GM10266 (cell line): Measurements from ENCODE around the gene NRROS.
"Not testable (repeated sequence)": the region's sequence is repeated elsewhere in the genome, so short reads cannot be mapped to it uniquely, and the experiment has no call there.

Source experiments
- DNase-seq: peaks from one replicate; pipeline ENCODE4 v3.0.0; 2012; ENCODE audit errors: extremely low spot score
- CTCF ChIP-seq: IDR thresholded peaks from 2 replicates; pipeline ENCODE4 v1.5.1; 2012; ENCODE audit warnings: mild to moderate bottlenecking, low read depth; ENCODE audit not compliant: control insufficient read depth, insufficient read depth; ENCODE audit errors: missing control alignments

The NRROS gene

GRCh38 chr3:196603683-196604082 is 35.8 kb upstream of the NRROS start:
- no peak for DNase-seq
- no peak for TF ChIP-seq CTCF

- TF ChIP-seq CTCF = peak; percentile 16
- no peak for DNase-seq
These were observed 34.9 kb upstream of the NRROS start for GRCh38 chr3:196604548-196604947.

GRCh38 chr3:196608693-196609092 is 30.8 kb upstream of the NRROS start:
- DNase-seq = no peak
- TF ChIP-seq CTCF = no peak

- TF ChIP-seq CTCF = peak; percentile 95
- peak; percentile 93 for DNase-seq
These were observed 30.1 kb upstream of the NRROS start for GRCh38 chr3:196609343-196609775.

GRCh38 chr3:196609805-196610515 is 29.5 kb upstream of the NRROS start:
- TF ChIP-seq CTCF = no peak
- DNase-seq = no peak

GRCh38 chr3:196611761-196612483 is 27.6 kb upstream of the NRROS start:
- DNase-seq = no peak
- no peak for TF ChIP-seq CTCF

GRCh38 chr3:196615234-196615633 is 24.3 kb upstream of the NRROS start:
- not testable (repeated sequence) for DNase-seq
